Measurements from ENCODE around the gene MSI1.

- TF ChIP-seq CTCF (IDR thresholded peaks at IDR 0.05) (no peak), POLR2A (IDR thresholded peaks at IDR 0.05) (no peak)
These were observed 15.2 kb downstream of the MSI1 start for GRCh38 chr12:120353556-120354317.

Data from ovary (tissue), 3 donors.